K562 (cell line): ENCODE measurements around the gene SYCN. TPM values are rescaled to one million over a fixed set of nuclear protein-coding genes. Genes with fewer than 3 reads are reported as not detected.

Source experiments
- ATAC-seq: fragments of 200-7000 bp; cut with Tn5 transposase; 3 replicates; pipeline ENCODE4 v1.9.1; 2020; ENCODE audit warnings: moderate library complexity
- BruUV-seq: library from RNA; stranded (reverse); fragments of 400-500 nt; replicated peaks from 2 replicates; lab custom pipeline; 2021; lab: Mats Ljungman, UMichigan
- CTCF ChIA-PET: fragments of 300-600 bp; formaldehyde crosslinking; extraction: SDS; loops from one replicate; lab custom pipeline; 2021; ENCODE audit warnings: low intra/inter-chr PET ratio; lab: Yijun Ruan, JAX
- POLR2A ChIA-PET: fragments of 300-600, 350-650 bp; sonication (Branson Sonifier 250); formaldehyde crosslinking; extraction: SDS; loops from one replicate; lab custom pipeline; 2021; ENCODE audit warnings: antibody characterized with exemption, inconsistent platforms; lab: Yijun Ruan, JAX
- DNase-seq, 4 experiments: peaks; one replicate each; pipeline versions ENCODE4 v3.0.0 to v3.0.0-alpha.2; 2011 to 2018; ENCODE audit warnings: low spot score in 3 of 4, mixed read lengths in 3 of 4; ENCODE audit errors: extremely low read depth in 1 of 4
- FAIRE-seq: peaks from 2 replicates; lab custom pipeline; 2011; peaks lifted over from hg19 to GRCh38; lab: Jason Lieb, UNC
- H2AFZ ChIP-seq: 2 replicates; pipeline ENCODE4 v1.6.0; 2011; ENCODE audit warnings: low read depth, low read length, control low read depth, inconsistent platforms
- H3K27ac ChIP-seq: fragments of 200-600 bp; 3 replicates; pipeline ENCODE4 v1.8.0; 2011; ENCODE audit warnings: low read depth, mild to moderate bottlenecking, control low read depth, inconsistent platforms, low read length, moderate library complexity, mixed read lengths; ENCODE audit errors: extremely low read depth
- H3K27me3 ChIP-seq, 2 experiments: fragments of 300-600 bp in 1 of 2; 2 replicates in 1 of 2; 3 replicates in 1 of 2; pipeline versions ENCODE4 v1.6.0 to v1.8.0; 2011; ENCODE audit warnings: inconsistent platforms in 2 of 2, low read length in 2 of 2, mild to moderate bottlenecking in 1 of 2, mixed read lengths in 1 of 2, moderate library complexity in 1 of 2; ENCODE audit not compliant: control insufficient read depth in 2 of 2, insufficient read depth in 2 of 2
- H3K36me3 ChIP-seq: fragments of 300-600 bp; 3 replicates; pipeline ENCODE4 v1.8.0; 2011; ENCODE audit warnings: mild to moderate bottlenecking, low read length, inconsistent platforms; ENCODE audit not compliant: control insufficient read depth, insufficient read depth
- H3K4me1 ChIP-seq, 2 experiments: fragments of 200-600 bp in 1 of 2; replicated peaks in 1 of 2; 2 replicates in 1 of 2; 3 replicates in 1 of 2; pipeline versions ENCODE4 v1.5.1 to v1.8.0; 2011; ENCODE audit warnings: inconsistent platforms in 2 of 2, low read length in 2 of 2, mild to moderate bottlenecking in 1 of 2, mixed read lengths in 1 of 2, moderate library complexity in 1 of 2; ENCODE audit not compliant: control insufficient read depth in 2 of 2, insufficient read depth in 2 of 2
- H3K4me2 ChIP-seq: 2 replicates; pipeline ENCODE4 v1.6.1; 2011; ENCODE audit warnings: low read length, control low read depth, inconsistent platforms, mixed read lengths; ENCODE audit not compliant: insufficient read depth
- H3K4me3 ChIP-seq: fragments of 200-600 bp; sonication (generic), shearing (Covaris generic); 2 replicates; pipeline ENCODE4 v1.5.1; 2016; ENCODE audit warnings: control low read depth, inconsistent platforms
- H3K79me2 ChIP-seq: fragments of 200-600 bp; 3 replicates; pipeline ENCODE4 v1.8.0; 2011; ENCODE audit warnings: low read length, inconsistent platforms; ENCODE audit not compliant: control insufficient read depth, insufficient read depth
- H3K9ac ChIP-seq, 2 experiments: 2 replicates each; pipeline versions ENCODE4 v1.6.0 to v1.6.1; 2011; ENCODE audit warnings: low read depth in 2 of 2, low read length in 2 of 2, control low read depth in 1 of 2, inconsistent platforms in 1 of 2, mild to moderate bottlenecking in 1 of 2, mixed read lengths in 1 of 2; ENCODE audit not compliant: insufficient read depth in 1 of 2
- H3K9me1 ChIP-seq: one replicate; pipeline ENCODE4 v1.6.0; 2011; ENCODE audit warnings: inconsistent platforms, mild to moderate bottlenecking, low read length, moderate library complexity; ENCODE audit not compliant: control insufficient read depth, insufficient read depth
- H3K9me3 ChIP-seq: replicated peaks from 2 replicates; pipeline ENCODE4 v1.5.1; 2011; ENCODE audit warnings: low read depth, low read length, inconsistent platforms; ENCODE audit not compliant: control insufficient read depth, insufficient read depth
- H4K20me1 ChIP-seq: replicated peaks from 2 replicates; pipeline ENCODE4 v1.6.1; 2011; ENCODE audit warnings: low read length, inconsistent platforms, mixed read lengths; ENCODE audit not compliant: control insufficient read depth, insufficient read depth
- CCAR2 ChIP-seq: fragments of 200-400 bp; formaldehyde crosslinking; IDR thresholded peaks from 2 replicates; pipeline ENCODE4 v1.6.1; 2017; ENCODE audit warnings: mild to moderate bottlenecking, low read depth, low read length
- CHD1 ChIP-seq: fragments of 200-600 bp; sonication (generic); IDR thresholded peaks from one replicate; pipeline ENCODE4 v1.6.1; 2012; ENCODE audit warnings: mild to moderate bottlenecking, moderate library complexity, low read length, inconsistent platforms
- POLR2G ChIP-seq: fragments of 200-400 bp; formaldehyde crosslinking; IDR thresholded peaks from 2 replicates; pipeline ENCODE4 v1.6.1; 2017; ENCODE audit warnings: low read depth, mild to moderate bottlenecking, antibody characterized with exemption, low read length, moderate library complexity
- ZNF778 ChIP-seq: fragments of 450-650 bp; formaldehyde crosslinking; IDR thresholded peaks from 2 replicates; pipeline ENCODE4 v1.4.0; 2020; ENCODE audit warnings: mild to moderate bottlenecking, moderate library complexity
- WGBS: fragments of 100-300 bp; shearing (Covaris generic); methylation state at CpG from one replicate; pipeline ENCODE4 v1.1.6; 2016; ENCODE audit warnings: low coverage, mixed read lengths; ENCODE audit not compliant: insufficient coverage; ENCODE audit errors: missing lambda C conversion rate; 5-methylcytosine and 5-hydroxymethylcytosine counted together
- in situ Hi-C: fragments of 300-500 bp; cut with MboI; formaldehyde crosslinking; loops from 4 replicates; pipeline ENCODE4 v1.15.0; 2018; ENCODE audit warnings: inconsistent platforms, mixed read lengths
- intact Hi-C: fragments of 100-400 bp; cut with micrococcal nuclease; formaldehyde crosslinking; loops from 2 replicates; pipeline ENCODE4 v1.14.2; 2022
- polyA plus RNA-seq, 8 experiments: library from polyadenylated mRNA; depleted of rRNA in 4 of 8; stranded (reverse) in 5 of 8; unstranded in 3 of 8; fragments of >200 nt; fragmentation: Nextera tagmentation in 2 of 8; fragmentation: Illumina TruSeq in 1 of 8; extraction: Ambion mirVana in 2 of 8; extraction: Trizol in 1 of 8; gene quantifications; 2 replicates each; pipeline versions ENCODE4 v1.2.1 to v1.2.3, GENCODE V29; 2011 to 2014; ENCODE audit warnings: inconsistent platforms in 1 of 8, missing spikeins in 1 of 8
- total RNA-seq, 7 experiments: library from RNA; depleted of rRNA in 6 of 7; stranded (reverse); fragments of >200 nt in 6 of 7; fragmentation: Illumina TruSeq in 2 of 7; extraction: Trizol in 2 of 7; gene quantifications; 2 replicates each; pipeline versions ENCODE4 v1.2.1 to v1.2.3, GENCODE V29; 2011 to 2021; ENCODE audit warnings: low replicate concordance in 1 of 7

The SYCN gene
- total and polyA plus RNA-seq, 9 of the 15 experiments (the other 6 are each of a cell fraction or from before 2014, with no cell fraction given) = not detected

GRCh38 chr19:39181500-39182173 lies 22.4 kb downstream of the SYCN start:
- Histone ChIP-seq H2AFZ (no peak overlapping the region), H3K4me1 (peaks cover 0 to 8% of the 10 kb centered on the region in 2 experiments; a peak in 3 of 5 replicates), H3K27me3 (no peaks in the 10 kb centered on the region), H3K9ac (no peak overlapping the region), H3K79me2 (no peaks in the 10 kb centered on the region), H3K4me3 (no peak overlapping the region), H3K9me1 (no peaks in the 10 kb centered on the region), H4K20me1 (no peaks in the 10 kb centered on the region), H3K4me2 (no peak overlapping the region), H3K9me3 (no peaks in the 10 kb centered on the region), H3K27ac (no peak overlapping the region), H3K36me3 (peaks cover 22% of the 10 kb centered on the region; the same call in 2 of the 3 replicates)
- no TSS peak for BruUV-seq
- ATAC-seq = no peak
- no peak for FAIRE-seq
- intact Hi-C loops (no loop called here), in situ Hi-C loops (no loop called here)
- WGBS = 79% methylated on average over 20 of the region's 21 CpGs
- no peak for TF ChIP-seq CCAR2
- peak; percentile 50 for TF ChIP-seq POLR2G
- DNase-seq = no peak
- POLR2A ChIA-PET = interaction anchor here (1.1 kb wide), 1 partner anchor 36 kb away, joined by 4 read pairs; no protein-coding TSS in a partner anchor
- CTCF ChIA-PET = no interaction called here

- TF ChIP-seq ZNF778 (CRISPR knock-in tag) (no peak), CHD1 (no peak)
- TF ChIP-seq, all 486 proteins: peak for 0
- H3K9ac ChIP-seq = 0 out of 4 replicates have a peak overlapping the region, but pooled peaks of 1 of the 2 experiments have one; percentile 52
- 64% methylated on average over 9 of the region's 9 CpGs for WGBS
- in situ Hi-C loops = no loop called here
- H3K4me1 ChIP-seq = peaks cover 0 to 16% of the 10 kb centered on the region in 2 experiments; a peak in 3 of 5 replicates
- H3K79me2 ChIP-seq = no peaks in the 10 kb centered on the region
- no peaks in the 10 kb centered on the region for H3K9me3 ChIP-seq
- ATAC-seq = no peak
- CTCF ChIA-PET = no interaction called here
- H3K9me1 ChIP-seq = no peaks in the 10 kb centered on the region
- no peaks in the 10 kb centered on the region for H4K20me1 ChIP-seq
- no peak overlapping the region for H3K4me3 ChIP-seq
- peaks cover 25% of the 10 kb centered on the region; the same call in 2 of the 3 replicates for H3K36me3 ChIP-seq
- H2AFZ ChIP-seq = no peak overlapping the region
- POLR2A ChIA-PET = interaction anchor here (0.6 to 1.1 kb wide), 2 partner anchors 35 to 1028 kb away, joined by 3 to 4 read pairs; no protein-coding TSS in a partner anchor
- no peak for FAIRE-seq
- H3K4me2 ChIP-seq = no peak overlapping the region
- DNase-seq = no peak
- intact Hi-C loops = no loop called here
- BruUV-seq = no TSS peak
- H3K27ac ChIP-seq = no peak overlapping the region
- H3K27me3 ChIP-seq = no peaks in the 10 kb centered on the region
These were observed 23.3 kb downstream of the SYCN start for GRCh38 chr19:39180749-39181148.
